T-cell (primary cell): ENCODE measurements around the gene CSGALNACT2. TPM values are rescaled to one million over a fixed set of nuclear protein-coding genes. Genes with fewer than 3 reads are reported as not detected.

ENCODE experiments used
- ATAC-seq, 4 experiments: fragments of 200-7000 bp in 3 of 4; fragments of 150-1000 bp in 1 of 4; cut with Tn5 transposase; replicated peaks in 1 of 4; 1 replicate in 3 of 4; 2 replicates in 1 of 4; pipeline ENCODE4 v1.10.0; 2021; ENCODE audit warnings: moderate library complexity in 3 of 4, mild to moderate bottlenecking in 2 of 4, moderate number of reproducible peaks in 1 of 4
- CTCF ChIA-PET, 2 donors: fragments of 300-600 bp; sonication (Branson Sonifier 250); formaldehyde crosslinking; loops; one replicate each; lab custom pipeline; 2022; ENCODE audit warnings: antibody characterized with exemption in 2 of 2; lab: Charles Lee
- POLR2A ChIA-PET, 2 donors: fragments of 300-600 bp; sonication (Branson Sonifier 250); formaldehyde crosslinking; loops; one replicate each; lab custom pipeline; 2022; ENCODE audit warnings: antibody characterized with exemption in 2 of 2; lab: Charles Lee
- DNase-seq, 35 experiments: peaks; one replicate each; pipeline versions ENCODE4 v3.0.0 to v3.0.0-alpha.2; 2013 to 2023
- H3K27ac ChIP-seq: one replicate; pipeline ENCODE4 v1.5.1; 2013; ENCODE audit warnings: low read length
- H3K27me3 ChIP-seq, 2 experiments: replicated peaks in 1 of 2; 1 replicate in 1 of 2; 2 replicates in 1 of 2; pipeline versions ENCODE4 v1.6.1 to v1.7.0; 2013; ENCODE audit warnings: low read length in 1 of 2, mixed read lengths in 1 of 2; ENCODE audit not compliant: control insufficient read depth in 2 of 2, insufficient read depth in 2 of 2; ENCODE audit errors: extremely low read depth in 1 of 2
- H3K36me3 ChIP-seq, 2 donors: 1 replicate in 1 of 2; 2 replicates in 1 of 2; pipeline versions ENCODE4 v1.6.1 to v1.7.0; 2013; ENCODE audit warnings: low read length in 1 of 2; ENCODE audit not compliant: control insufficient read depth in 2 of 2, insufficient read depth in 1 of 2; ENCODE audit errors: extremely low read depth in 1 of 2
- H3K4me1 ChIP-seq, 2 experiments: 1 replicate in 1 of 2; 2 replicates in 1 of 2; pipeline versions ENCODE4 v1.6.1 to v1.7.0; 2013; ENCODE audit warnings: low read length in 2 of 2, mixed read lengths in 1 of 2; ENCODE audit not compliant: insufficient read depth in 2 of 2, control insufficient read depth in 1 of 2; ENCODE audit errors: extremely low read depth in 1 of 2
- H3K4me3 ChIP-seq, 2 donors: 1 replicate in 1 of 2; 2 replicates in 1 of 2; pipeline versions ENCODE4 v1.5.1 to v1.7.0; 2013; ENCODE audit warnings: mild to moderate bottlenecking in 2 of 2, low read length in 1 of 2, moderate library complexity in 1 of 2; ENCODE audit not compliant: control insufficient read depth in 1 of 2; ENCODE audit errors: extremely low read depth in 1 of 2
- H3K9me3 ChIP-seq: 2 replicates; pipeline ENCODE4 v1.7.0; 2013
- H3K27ac Mint-ChIP-seq, 2 donors: one replicate each; pipeline ENCODE4 v1.8.0; 2020 to 2021; ENCODE audit warnings: mild to moderate bottlenecking in 2 of 2, mixed read lengths in 2 of 2
- H3K27me3 Mint-ChIP-seq, 2 donors: one replicate each; pipeline ENCODE4 v1.8.0; 2021 to 2022; ENCODE audit warnings: mixed read lengths in 2 of 2
- H3K36me3 Mint-ChIP-seq: one replicate; pipeline ENCODE4 v1.8.0; 2021; ENCODE audit warnings: mixed read lengths
- H3K4me1 Mint-ChIP-seq, 3 donors: one replicate each; pipeline ENCODE4 v1.8.0; 2020 to 2022; ENCODE audit warnings: mixed read lengths in 3 of 3, mild to moderate bottlenecking in 1 of 3
- H3K4me3 Mint-ChIP-seq, 3 donors: one replicate each; pipeline ENCODE4 v1.8.0; 2020 to 2022; ENCODE audit warnings: mild to moderate bottlenecking in 3 of 3, mixed read lengths in 3 of 3, moderate library complexity in 3 of 3
- H3K9me3 Mint-ChIP-seq, 3 donors: one replicate each; pipeline ENCODE4 v1.8.0; 2020 to 2022; ENCODE audit warnings: mixed read lengths in 3 of 3
- WGBS: methylation state at CpG from one replicate; pipeline ENCODE4 v1.1.5; 2013; ENCODE audit warnings: missing lambda C conversion rate; ENCODE audit not compliant: insufficient coverage; 5-methylcytosine and 5-hydroxymethylcytosine counted together
- total RNA-seq, 35 experiments: library from RNA in 6 of 35; stranded (reverse) in 6 of 35; fragments of 120-200 nt in 1 of 35; gene quantifications; one replicate each; pipeline versions ENCODE4 v1.2.1 to v1.2.4 and lab custom pipeline; 2013 to 2026

The CSGALNACT2 gene
- total RNA-seq, 5 donors from 2014 or later (not counting 1 experiment from before 2014, with no cell fraction given), result 36.5 to 46.1 (median 41.9) TPM

DNA sequence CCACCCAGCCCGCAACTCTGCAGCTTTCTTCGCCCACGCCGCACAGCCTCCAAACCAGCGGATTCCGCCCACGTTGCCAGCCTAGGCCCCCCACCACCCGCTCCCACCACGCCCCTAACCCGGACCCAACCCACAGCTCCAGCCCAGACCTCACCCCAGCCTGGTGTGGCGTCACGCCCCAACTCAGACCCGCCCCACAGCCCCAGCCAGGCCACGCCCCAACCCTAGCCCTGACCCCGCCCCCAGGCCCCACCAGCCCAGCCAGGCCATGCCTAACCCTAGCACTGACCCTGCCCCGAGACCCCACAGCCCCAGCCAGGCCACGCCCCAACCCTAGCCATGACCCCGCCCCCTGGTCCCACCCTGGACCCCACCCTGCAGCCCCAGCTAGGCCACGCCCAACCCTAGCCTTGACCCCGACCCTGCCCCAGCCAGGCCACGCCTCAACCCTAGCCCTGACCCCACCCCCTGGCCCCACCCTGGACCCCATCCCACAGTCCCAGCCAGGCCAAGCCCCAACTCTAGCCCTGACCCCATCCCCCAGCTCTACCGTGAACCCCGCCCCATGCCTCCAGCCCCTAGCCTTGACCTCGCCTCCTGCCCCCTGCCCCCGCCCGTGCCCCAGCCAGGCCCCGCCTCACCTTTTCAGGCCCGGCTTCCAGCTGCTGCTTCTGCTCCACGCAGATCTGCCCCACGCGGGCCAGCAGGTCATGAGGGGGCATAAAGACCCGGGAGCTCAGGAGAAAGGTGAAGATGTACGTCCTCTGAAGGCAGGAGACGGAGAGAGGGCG is 64.6 kb downstream of the CSGALNACT2 start:
- H3K27me3 Mint-ChIP-seq, result no peaks in the 10 kb centered on the region
- H3K36me3 Mint-ChIP-seq, result no peaks in the 10 kb centered on the region
- 28% methylated on average over 30 of the region's 35 CpGs for WGBS
- H3K4me3 Mint-ChIP-seq, result peak overlapping the region; percentile 73 to 81 (median 79)
- no peaks in the 10 kb centered on the region for H3K27me3 ChIP-seq
- DNase-seq (peak in 21 of 35 experiments; percentile 10 to 48 (median 29)), ATAC-seq (peak; percentile 20 to 61 (median 34))
- ChIA-PET POLR2A (interaction anchor here in 1 of 2 donors (0.6 kb wide), 1 partner anchor 14 kb away, joined by 10 read pairs; no protein-coding TSS in a partner anchor), CTCF (interaction anchor here (0.5 to 2.6 kb wide), 17 partner anchors 10 to 266 kb away, joined by 3 to 7 read pairs (median 4); no protein-coding TSS in a partner anchor)
- no peak overlapping the region for H3K27ac Mint-ChIP-seq
- H3K4me1 ChIP-seq, result peaks cover 0 to 35% of the 10 kb centered on the region in 2 experiments
- H3K36me3 ChIP-seq, result peaks cover 0 to 6% of the 10 kb centered on the region in 2 donors
- H3K27ac ChIP-seq, result no peak overlapping the region
- no peaks in the 10 kb centered on the region for H3K9me3 Mint-ChIP-seq
- no peaks in the 10 kb centered on the region for H3K9me3 ChIP-seq
- H3K4me3 ChIP-seq, result peak overlapping the region in 1 of 2 donors; percentile 54
- peaks cover 7 to 9% (median 8%) of the 10 kb centered on the region in 3 donors for H3K4me1 Mint-ChIP-seq

DNA sequence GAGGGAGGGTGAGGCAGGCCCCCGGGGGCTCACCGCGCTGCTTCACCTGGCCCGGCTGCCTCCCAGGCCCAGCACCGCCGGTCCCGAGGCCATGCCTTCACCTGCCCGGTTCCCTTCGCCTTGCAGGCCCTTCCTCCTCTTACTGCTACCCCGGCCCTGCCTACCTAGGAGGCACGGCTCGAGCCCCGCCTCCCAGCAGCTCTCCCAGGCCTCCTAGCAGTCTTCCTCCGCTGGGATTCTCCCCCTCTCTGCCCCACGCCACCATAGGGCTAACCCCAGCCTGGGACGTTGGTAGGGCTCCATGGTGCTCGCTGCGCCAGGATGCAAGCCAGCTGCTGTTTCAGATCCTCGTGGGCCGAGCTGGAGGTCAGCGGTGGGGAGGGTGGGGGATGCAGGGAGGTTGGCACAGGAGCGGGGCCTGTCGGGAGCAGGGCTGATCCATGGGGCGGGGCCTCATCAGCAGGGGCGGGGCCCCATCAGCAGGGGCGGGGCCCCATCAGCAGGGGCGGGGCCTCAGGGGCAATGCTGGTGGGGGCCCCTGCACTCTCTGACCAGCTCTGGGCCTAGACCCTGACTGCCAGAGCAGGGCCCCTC is 65.3 kb downstream of the CSGALNACT2 start:
- Mint-ChIP-seq H3K27ac (no peak overlapping the region), H3K9me3 (no peaks in the 10 kb centered on the region), H3K4me1 (peaks cover 7 to 9% (median 8%) of the 10 kb centered on the region in 3 donors), H3K27me3 (no peaks in the 10 kb centered on the region), H3K4me3 (peak overlapping the region in 1 of 3 donors; percentile 13), H3K36me3 (no peaks in the 10 kb centered on the region)
- Histone ChIP-seq H3K27me3 (no peaks in the 10 kb centered on the region), H3K9me3 (no peaks in the 10 kb centered on the region), H3K27ac (no peak overlapping the region), H3K4me3 (no peak overlapping the region), H3K36me3 (peaks cover 0 to 6% of the 10 kb centered on the region in 2 donors), H3K4me1 (peaks cover 0 to 35% of the 10 kb centered on the region in 2 experiments)
- ChIA-PET CTCF (interaction anchor here (0.6 to 2.6 kb wide), 8 partner anchors 10 to 267 kb away, joined by 3 to 7 read pairs (median 4); no protein-coding TSS in a partner anchor), POLR2A (interaction anchor here in 1 of 2 donors (0.6 kb wide), 1 partner anchor 13 kb away, joined by 10 read pairs; no protein-coding TSS in a partner anchor)
- DNase-seq (peak in 3 of 35 experiments; percentile 15 to 27 (median 18)), ATAC-seq (peak in 1 of 4 experiments; percentile 25)
- WGBS, result 83% methylated on average over 19 of the region's 27 CpGs

DNA sequence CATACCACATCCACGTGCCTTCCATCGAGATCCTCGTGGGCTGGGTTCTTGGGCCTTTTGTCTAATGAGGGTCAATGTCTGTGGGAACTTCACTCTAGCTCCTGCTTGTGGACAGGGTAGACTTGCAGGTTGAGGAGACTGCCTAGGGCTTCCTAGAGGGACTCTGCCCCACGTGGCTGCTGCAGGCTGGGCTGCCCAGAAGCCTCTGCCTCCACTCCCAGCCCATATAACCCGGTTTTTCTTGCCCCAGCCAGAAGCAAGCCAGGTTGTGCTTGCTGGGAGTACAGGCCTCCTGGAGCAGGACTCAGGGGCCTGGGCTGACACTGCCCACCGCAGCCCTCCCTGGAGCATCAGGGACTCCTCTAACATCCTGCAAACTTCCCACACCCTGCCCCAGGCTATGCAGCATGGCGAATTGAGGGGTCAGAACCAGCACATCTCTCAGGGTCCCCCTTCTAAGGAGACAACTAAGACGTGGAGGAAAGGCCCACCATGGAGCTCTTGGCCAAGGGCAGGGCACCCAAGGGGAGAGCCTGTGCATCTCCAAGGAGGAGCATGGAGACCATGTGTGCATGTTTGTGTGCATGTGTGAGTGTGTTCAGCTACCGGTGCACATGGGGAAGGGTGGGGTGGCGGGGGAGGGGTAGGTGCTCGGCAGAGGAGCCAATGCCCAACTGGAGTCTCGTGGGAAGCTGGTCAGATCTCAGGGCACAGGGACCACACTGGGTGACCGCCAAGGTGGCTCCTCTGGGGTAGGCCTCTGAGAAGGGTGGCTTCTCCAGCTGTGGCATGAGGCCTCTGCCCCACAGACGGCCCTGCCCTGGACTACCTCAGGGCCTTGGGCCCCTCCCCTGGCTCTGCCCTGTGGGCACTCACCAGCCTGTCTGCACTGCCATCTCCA is 66.0 kb downstream of the CSGALNACT2 start:
- DNase-seq (peak in 3 of 35 experiments; percentile 5 to 22 (median 13)), ATAC-seq (peak in 3 of 4 experiments; percentile 1 to 6 (median 3))
- CTCF ChIA-PET, result interaction anchor here (0.6 to 2.6 kb wide), 14 partner anchors 11 to 1706 kb away, joined by 3 to 7 read pairs (median 4); partner anchors contain the start of gene CSGALNACT2 (in 1 of the 2)
- Mint-ChIP-seq H3K36me3 (no peaks in the 10 kb centered on the region), H3K4me3 (no peak overlapping the region), H3K4me1 (peaks cover 7 to 9% (median 8%) of the 10 kb centered on the region in 3 donors), H3K9me3 (no peaks in the 10 kb centered on the region), H3K27ac (peak overlapping the region in 1 of 2 donors; percentile 44), H3K27me3 (no peaks in the 10 kb centered on the region)
- Histone ChIP-seq H3K4me1 (peaks cover 0 to 35% of the 10 kb centered on the region in 2 experiments), H3K27ac (no peak overlapping the region), H3K9me3 (no peaks in the 10 kb centered on the region), H3K36me3 (peaks cover 0 to 4% of the 10 kb centered on the region in 2 donors), H3K4me3 (no peak overlapping the region), H3K27me3 (no peaks in the 10 kb centered on the region)
- POLR2A ChIA-PET, result interaction anchor here in 1 of 2 donors (0.6 kb wide), 1 partner anchor 48 kb away, joined by 10 read pairs; no protein-coding TSS in a partner anchor
- 89% methylated on average over 9 of the region's 14 CpGs for WGBS

GRCh38 chr10:43204943-43205671 is 66.9 kb downstream of the CSGALNACT2 start:
- H3K27ac Mint-ChIP-seq, result peak overlapping the region; percentile 27 to 44
- Histone ChIP-seq H3K27ac (no peak overlapping the region), H3K4me1 (peaks cover 0 to 35% of the 10 kb centered on the region in 2 experiments), H3K27me3 (no peaks in the 10 kb centered on the region), H3K36me3 (peaks cover 0 to 2% of the 10 kb centered on the region in 2 donors), H3K9me3 (no peaks in the 10 kb centered on the region), H3K4me3 (no peak overlapping the region)
- H3K27me3 Mint-ChIP-seq, result no peaks in the 10 kb centered on the region
- no peak overlapping the region for H3K4me3 Mint-ChIP-seq
- 88% methylated on average over 4 of the region's 11 CpGs for WGBS
- ATAC-seq, result peak; percentile 56 to 72 (median 68)
- peaks cover 7 to 9% (median 8%) of the 10 kb centered on the region in 3 donors for H3K4me1 Mint-ChIP-seq
- CTCF ChIA-PET, result interaction anchor here (0.6 to 2.6 kb wide), 11 partner anchors 18 to 254 kb away, joined by 3 to 7 read pairs (median 4); partner anchors contain the start of gene CSGALNACT2 (in 1 of the 2)
- H3K36me3 Mint-ChIP-seq, result no peaks in the 10 kb centered on the region
- peak in 32 of 35 experiments; percentile 19 to 71 (median 43) for DNase-seq
- POLR2A ChIA-PET, result interaction anchor here in 1 of 2 donors (0.6 kb wide), 1 partner anchor 1836 kb away, joined by 7 read pairs; no protein-coding TSS in a partner anchor
- H3K9me3 Mint-ChIP-seq, result no peaks in the 10 kb centered on the region

- peak overlapping the region; percentile 27 to 28 for H3K27ac Mint-ChIP-seq
- H3K27me3 Mint-ChIP-seq, result no peaks in the 10 kb centered on the region
- POLR2A ChIA-PET, result no interaction called here
- H3K9me3 ChIP-seq, result no peaks in the 10 kb centered on the region
- H3K36me3 Mint-ChIP-seq, result no peaks in the 10 kb centered on the region
- peaks cover 0 to 39% of the 10 kb centered on the region in 2 experiments for H3K4me1 ChIP-seq
- no peaks in the 10 kb centered on the region for H3K36me3 ChIP-seq
- peaks cover 7 to 9% (median 8%) of the 10 kb centered on the region in 3 donors for H3K4me1 Mint-ChIP-seq
- no peaks in the 10 kb centered on the region for H3K9me3 Mint-ChIP-seq
- WGBS, result 93% methylated on average over 20 of the region's 20 CpGs
- no peak overlapping the region for H3K4me3 Mint-ChIP-seq
- CTCF ChIA-PET, result interaction anchor here (1.1 to 2.1 kb wide), 2 partner anchors 17 to 66 kb away, joined by 4 to 6 read pairs; no protein-coding TSS in a partner anchor
- ATAC-seq, result no peak
- peak in 3 of 35 experiments; percentile 3 to 12 (median 4) for DNase-seq
- no peaks in the 10 kb centered on the region for H3K27me3 ChIP-seq
- no peak overlapping the region for H3K27ac ChIP-seq
- H3K4me3 ChIP-seq, result no peak overlapping the region
Measured at GRCh38 chr10:43205681-43206390, 67.6 kb downstream of the CSGALNACT2 start.
